SK-N-SH (cell line): Measurements from ENCODE around the gene GSK3B. TPM values are rescaled to one million over a fixed set of nuclear protein-coding genes. Genes with fewer than 3 reads are reported as not detected.

Source experiments
- CTCF ChIA-PET: fragments of 300-600, 350-600 bp; formaldehyde crosslinking; extraction: SDS; loops from one replicate; lab custom pipeline; 2021; lab: Yijun Ruan, JAX
- POLR2A ChIA-PET: fragments of 350-600 bp; sonication (Branson Sonifier 250); formaldehyde crosslinking; extraction: SDS; loops from one replicate; lab custom pipeline; 2020; ENCODE audit warnings: antibody characterized with exemption, inconsistent platforms; lab: Yijun Ruan, JAX
- DNase-seq: peaks from one replicate; pipeline ENCODE4 v3.0.0; 2012
- H2AFZ ChIP-seq: fragments of 200-600 bp; sonication (generic); 2 replicates; pipeline ENCODE4 v1.8.1; 2016; ENCODE audit warnings: antibody characterized with exemption, mild to moderate bottlenecking, low read depth
- H3F3A ChIP-seq: fragments of 200-600 bp; sonication (generic); replicated peaks from 2 replicates; pipeline ENCODE3; 2016; ENCODE audit warnings: antibody characterized with exemption, mild to moderate bottlenecking; ENCODE audit not compliant: insufficient read depth
- H3K27ac ChIP-seq, 2 experiments: fragments of 200-500 bp in 1 of 2; fragments of 200-600 bp in 1 of 2; sonication (Bioruptor generic) in 1 of 2; sonication (generic), shearing (Covaris generic) in 1 of 2; 2 replicates each; pipeline versions ENCODE4 v1.5.1 to v1.6.1; 2014 to 2016; ENCODE audit warnings: low read depth in 2 of 2, inconsistent platforms in 1 of 2, low read length in 1 of 2, mild to moderate bottlenecking in 1 of 2, mixed read lengths in 1 of 2
- H3K27me3 ChIP-seq: fragments of 200-600 bp; sonication (generic), shearing (Covaris generic); 2 replicates; pipeline ENCODE4 v1.6.1; 2016; ENCODE audit warnings: mixed run types; ENCODE audit not compliant: insufficient read depth
- H3K36me3 ChIP-seq, 2 experiments: fragments of 200-500 bp in 1 of 2; fragments of 200-600 bp in 1 of 2; sonication (Bioruptor generic) in 1 of 2; sonication (generic) in 1 of 2; replicated peaks in 1 of 2; 2 replicates each; pipeline versions ENCODE3 to v1.5.1; 2014 to 2016; ENCODE audit warnings: low read length in 1 of 2, mild to moderate bottlenecking in 1 of 2; ENCODE audit not compliant: insufficient read depth in 2 of 2, control insufficient read depth in 1 of 2
- H3K4me1 ChIP-seq, 2 experiments: fragments of 200-500 bp in 1 of 2; fragments of 200-600 bp in 1 of 2; sonication (Bioruptor generic) in 1 of 2; sonication (generic), shearing (Covaris generic) in 1 of 2; 2 replicates each; pipeline versions ENCODE4 v1.5.1 to v1.6.1; 2014 to 2016; ENCODE audit warnings: low read depth in 1 of 2, low read length in 1 of 2, mixed run types in 1 of 2; ENCODE audit not compliant: insufficient read depth in 2 of 2, control insufficient read depth in 1 of 2
- H3K4me2 ChIP-seq: fragments of 200-600 bp; sonication (generic), shearing (Covaris generic); 2 replicates; pipeline ENCODE4 v1.6.1; 2017; ENCODE audit warnings: mixed run types
- H3K4me3 ChIP-seq, 2 experiments: fragments of 200-500 bp in 1 of 2; fragments of 200-600 bp in 1 of 2; sonication (Bioruptor generic) in 1 of 2; sonication (generic), shearing (Covaris generic) in 1 of 2; 2 replicates each; pipeline versions ENCODE4 v1.5.1 to v1.8.1; 2014 to 2016; ENCODE audit warnings: low read depth in 2 of 2, inconsistent platforms in 1 of 2, low read length in 1 of 2, mild to moderate bottlenecking in 1 of 2, mixed read lengths in 1 of 2, moderate library complexity in 1 of 2
- H3K79me2 ChIP-seq: fragments of 200-600 bp; sonication (generic); 2 replicates; pipeline ENCODE4 v1.8.1; 2017; ENCODE audit warnings: mild to moderate bottlenecking; ENCODE audit not compliant: insufficient read depth
- H3K9ac ChIP-seq: fragments of 200-600 bp; sonication (generic); 2 replicates; pipeline ENCODE4 v1.6.1; 2017; ENCODE audit warnings: mixed run types
- H3K9me2 ChIP-seq: fragments of 200-600 bp; sonication (generic); 2 replicates; pipeline ENCODE4 v1.6.1; 2017; ENCODE audit warnings: mixed run types
- H3K9me3 ChIP-seq: fragments of 200-600 bp; sonication (generic); 2 replicates; pipeline ENCODE4 v1.6.1; 2017; ENCODE audit warnings: mixed run types, mild to moderate bottlenecking, moderate library complexity
- H4K20me1 ChIP-seq: fragments of 200-600 bp; sonication (generic); 2 replicates; pipeline ENCODE4 v1.6.1; 2017; ENCODE audit warnings: mild to moderate bottlenecking, mixed run types; ENCODE audit not compliant: insufficient read depth
- EZH2phosphoT487 ChIP-seq: fragments of 200-600 bp; sonication (generic); IDR thresholded peaks from 2 replicates; pipeline ENCODE4 v1.6.1; 2017; ENCODE audit warnings: low read depth, mixed run types, mild to moderate bottlenecking, antibody characterized with exemption, moderate library complexity, borderline replicate concordance
- RFX5 ChIP-seq: IDR thresholded peaks from 2 replicates; pipeline ENCODE4 v1.6.1; 2012; ENCODE audit warnings: mild to moderate bottlenecking, improper control_type of control experiment, low read length
- SIN3A ChIP-seq: IDR thresholded peaks from 2 replicates; pipeline ENCODE4 v1.6.1; 2012; ENCODE audit warnings: low read depth, mild to moderate bottlenecking, low read length, moderate library complexity, borderline replicate concordance
- TAF1 ChIP-seq: IDR thresholded peaks from 2 replicates; pipeline ENCODE4 v1.6.1; 2012; ENCODE audit warnings: low read depth, mild to moderate bottlenecking, low read length, moderate library complexity, borderline replicate concordance
- TEAD4 ChIP-seq: IDR thresholded peaks from 2 replicates; pipeline ENCODE4 v1.4.0; 2012; ENCODE audit warnings: mild to moderate bottlenecking, borderline replicate concordance; ENCODE audit not compliant: insufficient read depth
- WGBS: methylation state at CpG from one replicate; pipeline ENCODE4 v1.1.6; 2017; ENCODE audit warnings: low lambda C conversion rate; 5-methylcytosine and 5-hydroxymethylcytosine counted together
- polyA plus RNA-seq, 3 experiments: library from polyadenylated mRNA; depleted of rRNA; stranded (reverse); fragments of >200 nt; gene quantifications; 2 replicates each; pipeline ENCODE4 v1.2.3, GENCODE V29; 2012
- TF ChIP-seq, protein P1 (sequence below): IDR thresholded peaks from 2 replicates; pipeline ENCODE4 v1.4.0; 2012; ENCODE audit warnings: low read depth, borderline replicate concordance
- TF ChIP-seq, protein P2 (sequence below): fragments of 150-350 bp; IDR thresholded peaks from 2 replicates; pipeline ENCODE4 v1.6.1; 2016; ENCODE audit warnings: mild to moderate bottlenecking, low read depth, low read length
- TF ChIP-seq, protein P3 (sequence below): fragments of 200-600 bp; sonication (generic); IDR thresholded peaks from 2 replicates; pipeline ENCODE4 v1.6.1; 2017; ENCODE audit warnings: antibody characterized with exemption, mild to moderate bottlenecking, moderate library complexity

Gene GSK3B
- polyA plus RNA-seq, 1 of the 3 experiments (the other 2 are of a cell fraction): 15.9 TPM

DNA sequence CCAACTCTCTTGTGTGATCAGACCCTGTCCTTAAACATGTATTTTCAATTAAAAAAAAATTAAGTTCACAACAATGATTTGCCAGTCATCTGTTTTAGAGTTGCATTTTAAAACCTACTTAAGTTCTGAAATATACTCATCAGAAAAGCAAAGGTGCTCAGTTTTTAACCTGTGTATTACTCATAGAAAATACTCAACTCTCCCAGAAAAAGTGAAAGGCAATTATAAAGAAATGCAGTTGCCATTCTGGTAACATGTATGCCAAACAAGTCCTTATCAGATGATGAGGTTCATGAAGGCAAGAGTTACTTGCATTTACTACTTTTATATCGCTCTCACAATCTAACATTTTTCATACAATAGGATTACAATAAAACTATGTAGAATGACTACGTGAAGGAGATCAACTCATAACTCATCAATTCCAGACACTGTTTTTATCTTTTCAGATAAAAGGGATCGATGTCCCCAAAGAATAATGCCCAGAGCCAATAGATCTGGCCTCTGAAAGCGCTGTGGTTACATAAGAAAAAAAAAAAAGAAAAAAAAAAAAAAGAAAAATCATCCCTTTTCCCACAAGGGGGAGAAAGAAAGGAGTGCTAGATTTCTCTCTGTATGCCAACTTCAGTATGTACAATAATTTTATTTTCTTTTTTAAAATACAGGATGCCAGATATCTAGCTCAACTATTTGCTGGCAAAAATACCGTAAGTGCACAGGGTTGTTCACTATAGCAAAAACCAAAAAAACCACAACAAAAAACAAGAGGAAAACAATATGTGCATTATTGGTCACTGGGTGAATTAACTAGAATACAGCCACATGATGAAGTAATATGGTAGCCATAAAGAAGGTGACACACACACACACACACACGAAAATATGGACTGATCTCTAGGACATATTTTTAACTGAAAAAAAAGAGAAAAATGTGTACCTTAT is 175.0 kb downstream of the GSK3B start:
- 83% methylated on average over 6 of the region's 6 CpGs for WGBS

DNA sequence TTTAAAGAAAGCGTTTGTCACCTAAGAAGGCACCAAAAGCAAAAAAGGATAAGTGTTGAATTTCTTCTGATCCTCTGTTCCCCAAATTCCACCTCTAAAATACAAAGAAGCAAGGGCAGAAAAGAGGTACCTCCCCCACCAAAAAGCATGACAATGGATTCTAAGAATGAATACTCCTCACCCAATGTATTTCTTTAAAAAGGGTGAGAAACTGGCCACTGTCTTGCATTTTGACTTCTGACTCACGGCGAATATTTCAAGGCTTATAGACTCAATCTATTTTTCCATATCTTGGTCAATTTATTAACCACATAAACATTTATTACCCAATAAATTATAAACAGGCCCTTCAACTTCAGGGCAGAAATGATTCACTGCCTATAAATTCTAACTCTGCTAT is 181.2 kb downstream of the GSK3B start:
- no peak overlapping the region for H2AFZ ChIP-seq
- no peaks in the 10 kb centered on the region for H3F3A ChIP-seq
- DNase-seq: no peak
- 0 out of 2 replicates have a peak, but pooled peaks cover 12% of the 10 kb centered on the region for H3K79me2 ChIP-seq
- 86% methylated on average over 3 of the region's 3 CpGs for WGBS
- peaks cover 46 to 59% of the 10 kb centered on the region in 2 experiments for H3K36me3 ChIP-seq
- H3K4me2 ChIP-seq: no peak overlapping the region
- TF ChIP-seq, protein P1, sequence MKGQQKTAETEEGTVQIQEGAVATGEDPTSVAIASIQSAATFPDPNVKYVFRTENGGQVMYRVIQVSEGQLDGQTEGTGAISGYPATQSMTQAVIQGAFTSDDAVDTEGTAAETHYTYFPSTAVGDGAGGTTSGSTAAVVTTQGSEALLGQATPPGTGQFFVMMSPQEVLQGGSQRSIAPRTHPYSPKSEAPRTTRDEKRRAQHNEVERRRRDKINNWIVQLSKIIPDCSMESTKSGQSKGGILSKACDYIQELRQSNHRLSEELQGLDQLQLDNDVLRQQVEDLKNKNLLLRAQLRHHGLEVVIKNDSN: no peak
- TF ChIP-seq RFX5: no peak
- TF ChIP-seq TAF1: no peak
- TF ChIP-seq, protein P2, sequence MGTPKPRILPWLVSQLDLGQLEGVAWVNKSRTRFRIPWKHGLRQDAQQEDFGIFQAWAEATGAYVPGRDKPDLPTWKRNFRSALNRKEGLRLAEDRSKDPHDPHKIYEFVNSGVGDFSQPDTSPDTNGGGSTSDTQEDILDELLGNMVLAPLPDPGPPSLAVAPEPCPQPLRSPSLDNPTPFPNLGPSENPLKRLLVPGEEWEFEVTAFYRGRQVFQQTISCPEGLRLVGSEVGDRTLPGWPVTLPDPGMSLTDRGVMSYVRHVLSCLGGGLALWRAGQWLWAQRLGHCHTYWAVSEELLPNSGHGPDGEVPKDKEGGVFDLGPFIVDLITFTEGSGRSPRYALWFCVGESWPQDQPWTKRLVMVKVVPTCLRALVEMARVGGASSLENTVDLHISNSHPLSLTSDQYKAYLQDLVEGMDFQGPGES: no peak
- no peak for TF ChIP-seq EZH2phosphoT487
- no peak for TF ChIP-seq TEAD4
- no peaks in the 10 kb centered on the region for H3K9me3 ChIP-seq
- H3K9ac ChIP-seq: no peak overlapping the region
- no peaks in the 10 kb centered on the region for H3K9me2 ChIP-seq
- no peaks in the 10 kb centered on the region for H4K20me1 ChIP-seq
- H3K27ac ChIP-seq: no peak overlapping the region
- H3K4me3 ChIP-seq: no peak overlapping the region
- ChIA-PET CTCF (no interaction called here), POLR2A (no interaction called here)
- peaks cover 3 to 10% of the 10 kb centered on the region in 2 experiments; a peak in 3 of 4 replicates for H3K4me1 ChIP-seq
- H3K27me3 ChIP-seq: no peaks in the 10 kb centered on the region

More for the DNA sequence above, 175.0 kb downstream of the GSK3B start:
- Histone ChIP-seq H3K9me2 (no peaks in the 10 kb centered on the region; the same call in 1 of the 2 replicates), H3K27me3 (no peaks in the 10 kb centered on the region), H3K4me3 (no peak overlapping the region), H3K36me3 (peaks cover 18 to 39% of the 10 kb centered on the region in 2 experiments), H3K79me2 (peaks cover 21% of the 10 kb centered on the region), H3K27ac (no peak overlapping the region), H2AFZ (no peak overlapping the region), H4K20me1 (peaks cover 6% of the 10 kb centered on the region; the same call in 1 of the 2 replicates), H3K9ac (no peak overlapping the region), H3K9me3 (no peaks in the 10 kb centered on the region), H3K4me1 (peaks cover 0 to 10% of the 10 kb centered on the region in 2 experiments; a peak in 2 of 4 replicates), H3F3A (peaks cover 13% of the 10 kb centered on the region), H3K4me2 (no peak overlapping the region)
- ChIA-PET CTCF (interaction anchor here (1.0 kb wide), 1 partner anchor 28 kb away, joined by 3 read pairs; no protein-coding TSS in a partner anchor), POLR2A (no interaction called here)
- TF ChIP-seq, protein P3, sequence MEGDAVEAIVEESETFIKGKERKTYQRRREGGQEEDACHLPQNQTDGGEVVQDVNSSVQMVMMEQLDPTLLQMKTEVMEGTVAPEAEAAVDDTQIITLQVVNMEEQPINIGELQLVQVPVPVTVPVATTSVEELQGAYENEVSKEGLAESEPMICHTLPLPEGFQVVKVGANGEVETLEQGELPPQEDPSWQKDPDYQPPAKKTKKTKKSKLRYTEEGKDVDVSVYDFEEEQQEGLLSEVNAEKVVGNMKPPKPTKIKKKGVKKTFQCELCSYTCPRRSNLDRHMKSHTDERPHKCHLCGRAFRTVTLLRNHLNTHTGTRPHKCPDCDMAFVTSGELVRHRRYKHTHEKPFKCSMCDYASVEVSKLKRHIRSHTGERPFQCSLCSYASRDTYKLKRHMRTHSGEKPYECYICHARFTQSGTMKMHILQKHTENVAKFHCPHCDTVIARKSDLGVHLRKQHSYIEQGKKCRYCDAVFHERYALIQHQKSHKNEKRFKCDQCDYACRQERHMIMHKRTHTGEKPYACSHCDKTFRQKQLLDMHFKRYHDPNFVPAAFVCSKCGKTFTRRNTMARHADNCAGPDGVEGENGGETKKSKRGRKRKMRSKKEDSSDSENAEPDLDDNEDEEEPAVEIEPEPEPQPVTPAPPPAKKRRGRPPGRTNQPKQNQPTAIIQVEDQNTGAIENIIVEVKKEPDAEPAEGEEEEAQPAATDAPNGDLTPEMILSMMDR: peak; percentile 29; the same call in 1 of the 2 replicates
- TF ChIP-seq EZH2phosphoT487: no peak
- no peak for TF ChIP-seq SIN3A
- DNase-seq: no peak
